AG04450 (cell line): ENCODE measurements around the gene REEP5. TPM values are rescaled to one million over a fixed set of nuclear protein-coding genes. Genes with fewer than 3 reads are reported as not detected.

Source experiments
- CTCF ChIA-PET: fragments of 300-600, 350-600 bp; formaldehyde crosslinking; extraction: SDS; loops from one replicate; lab custom pipeline; 2022; ENCODE audit warnings: antibody characterized with exemption, inconsistent platforms; lab: Charles Lee
- POLR2A ChIA-PET: fragments of 350-600 bp; formaldehyde crosslinking; extraction: SDS; loops from one replicate; lab custom pipeline; 2021; ENCODE audit warnings: antibody characterized with exemption, inconsistent platforms; lab: Yijun Ruan, JAX
- DNase-seq: peaks from one replicate; pipeline ENCODE4 v3.0.0-alpha.2; 2011; ENCODE audit warnings: low read depth, low spot score
- H3K27ac ChIP-seq: one replicate; pipeline ENCODE4 v1.5.1; 2012; ENCODE audit warnings: low read depth, low read length, control low read depth
- H3K27me3 ChIP-seq: one replicate; pipeline ENCODE4 v1.6.0; 2012; ENCODE audit warnings: low read length; ENCODE audit not compliant: control insufficient read depth, insufficient read depth
- H3K4me3 ChIP-seq: 2 replicates; pipeline ENCODE4 v1.5.1; 2011; ENCODE audit warnings: mild to moderate bottlenecking, low read depth, low read length, control low read depth
- H3K9me3 ChIP-seq: 2 replicates; pipeline ENCODE4 v1.5.1; 2012; ENCODE audit warnings: low read length; ENCODE audit not compliant: control insufficient read depth, insufficient read depth
- polyA plus RNA-seq: library from polyadenylated mRNA; depleted of rRNA; stranded (reverse); fragments of >200 nt; gene quantifications from 2 replicates; pipeline ENCODE4 v1.2.3, GENCODE V29; 2011; rRNA removed
- TF ChIP-seq, protein P1 (sequence below): IDR thresholded peaks from 2 replicates; pipeline ENCODE4 v1.5.1; 2011; ENCODE audit warnings: low read depth, low read length, control low read depth, inconsistent platforms

Gene REEP5
- polyA plus RNA-seq, 1 experiment, result 163 TPM

GRCh38 chr5:112846556-112846955, 75.5 kb downstream of the REEP5 start:
- Histone ChIP-seq H3K9me3 (no peaks in the 10 kb centered on the region), H3K27me3 (no peaks in the 10 kb centered on the region), H3K4me3 (no peak overlapping the region), H3K27ac (no peak overlapping the region)
- TF ChIP-seq, protein P1, sequence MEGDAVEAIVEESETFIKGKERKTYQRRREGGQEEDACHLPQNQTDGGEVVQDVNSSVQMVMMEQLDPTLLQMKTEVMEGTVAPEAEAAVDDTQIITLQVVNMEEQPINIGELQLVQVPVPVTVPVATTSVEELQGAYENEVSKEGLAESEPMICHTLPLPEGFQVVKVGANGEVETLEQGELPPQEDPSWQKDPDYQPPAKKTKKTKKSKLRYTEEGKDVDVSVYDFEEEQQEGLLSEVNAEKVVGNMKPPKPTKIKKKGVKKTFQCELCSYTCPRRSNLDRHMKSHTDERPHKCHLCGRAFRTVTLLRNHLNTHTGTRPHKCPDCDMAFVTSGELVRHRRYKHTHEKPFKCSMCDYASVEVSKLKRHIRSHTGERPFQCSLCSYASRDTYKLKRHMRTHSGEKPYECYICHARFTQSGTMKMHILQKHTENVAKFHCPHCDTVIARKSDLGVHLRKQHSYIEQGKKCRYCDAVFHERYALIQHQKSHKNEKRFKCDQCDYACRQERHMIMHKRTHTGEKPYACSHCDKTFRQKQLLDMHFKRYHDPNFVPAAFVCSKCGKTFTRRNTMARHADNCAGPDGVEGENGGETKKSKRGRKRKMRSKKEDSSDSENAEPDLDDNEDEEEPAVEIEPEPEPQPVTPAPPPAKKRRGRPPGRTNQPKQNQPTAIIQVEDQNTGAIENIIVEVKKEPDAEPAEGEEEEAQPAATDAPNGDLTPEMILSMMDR, result no peak
- ChIA-PET POLR2A (no interaction called here), CTCF (interaction anchor here (1.5 kb wide), 1 partner anchor 296 kb away, joined by 4 read pairs; no protein-coding TSS in a partner anchor)
- DNase-seq, result no peak

GRCh38 chr5:112844489-112844888, 77.5 kb downstream of the REEP5 start:
- ChIA-PET POLR2A (no interaction called here), CTCF (interaction anchor here (0.6 kb wide), 1 partner anchor 11 kb away, joined by 7 read pairs; no protein-coding TSS in a partner anchor)
- Histone ChIP-seq H3K27ac (no peak overlapping the region), H3K9me3 (no peaks in the 10 kb centered on the region), H3K4me3 (no peak overlapping the region), H3K27me3 (no peaks in the 10 kb centered on the region)
- TF ChIP-seq, protein P1, result no peak
- no peak for DNase-seq

- ChIA-PET CTCF (interaction anchor here (0.7 to 1.0 kb wide), 3 partner anchors 11 to 772 kb away, joined by 3 to 7 read pairs (median 3); partner anchors contain the start of gene SRP19), POLR2A (no interaction called here)
Measured at GRCh38 chr5:112833971-112834370, 88.1 kb downstream of the REEP5 start.

DNA sequence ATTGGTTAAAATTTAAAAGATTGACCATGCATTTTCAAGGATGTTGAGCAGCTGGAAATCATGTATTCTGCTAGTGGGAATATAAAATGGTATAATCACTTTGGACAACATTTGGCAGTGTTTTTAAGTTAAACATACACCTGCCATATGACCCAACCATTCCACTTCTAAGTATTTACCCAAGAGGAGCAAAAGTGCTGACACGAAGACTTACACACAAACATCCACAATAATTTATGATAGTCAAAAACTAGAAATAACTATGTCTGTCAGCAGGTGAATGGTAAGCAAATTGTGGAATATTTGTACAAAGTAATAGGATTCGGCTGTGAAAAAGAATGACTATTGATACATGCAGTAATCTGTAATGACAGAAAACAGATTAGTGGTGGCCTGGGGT, 91.6 kb downstream of the REEP5 start:
- TF ChIP-seq, protein P1, result no peak
- CTCF ChIA-PET, result interaction anchor here (0.6 to 2.0 kb wide), 2 partner anchors 18 to 1707 kb away, joined by 3 to 13 read pairs; no protein-coding TSS in a partner anchor
- POLR2A ChIA-PET, result no interaction called here

More at GRCh38 chr5:112833971-112834370, 88.1 kb downstream of the REEP5 start:
- Histone ChIP-seq H3K4me3 (no peak overlapping the region), H3K9me3 (no peaks in the 10 kb centered on the region), H3K27ac (no peak overlapping the region), H3K27me3 (no peaks in the 10 kb centered on the region)
- DNase-seq, result no peak
- TF ChIP-seq, protein P1, result no peak

More for the DNA sequence above, 91.6 kb downstream of the REEP5 start:
- Histone ChIP-seq H3K27ac (no peak overlapping the region), H3K27me3 (no peaks in the 10 kb centered on the region), H3K9me3 (no peaks in the 10 kb centered on the region), H3K4me3 (no peak overlapping the region)
- no peak for DNase-seq

Other genes with a start within 250 kb of the REEP5 start
- gene APC, start 184.3 kb downstream of the REEP5 start, polyA plus RNA-seq, result 16.0 and 25.7 TPM in 2 replicates
- gene SRP19, start 60.9 kb downstream of the REEP5 start, polyA plus RNA-seq, result 98.6 and 149 TPM in 2 replicates
- 12.9 and 18.4 TPM in 2 replicates for gene DCP2, start 54.6 kb upstream of the REEP5 start, polyA plus RNA-seq